GM19452 (cell line): Measurements from ENCODE around the gene SRGAP3.

Experiments
- ATAC-seq: cut with Tn5 transposase; IDR thresholded peaks from one replicate; pipeline ENCODE4 v1.9.1; 2021; ENCODE audit not compliant: unreplicated experiment

SRGAP3 gene

GRCh38 chr3:9204253-9204992 is 45.0 kb downstream of the SRGAP3 start:
- no peak for ATAC-seq

GRCh38 chr3:9203317-9203716 is 46.1 kb downstream of the SRGAP3 start:
- no peak for ATAC-seq

- ATAC-seq: no peak
These were observed 46.9 kb downstream of the SRGAP3 start for GRCh38 chr3:9202546-9202945.

- ATAC-seq: no peak
These were observed 47.5 kb downstream of the SRGAP3 start for GRCh38 chr3:9201955-9202354.

GRCh38 chr3:9201266-9201665 is 48.2 kb downstream of the SRGAP3 start:
- ATAC-seq: no peak

- ATAC-seq: no peak
These were observed 49.7 kb downstream of the SRGAP3 start for GRCh38 chr3:9199775-9200174.

GRCh38 chr3:9198899-9199335 is 50.5 kb downstream of the SRGAP3 start:
- no peak for ATAC-seq

- ATAC-seq: no peak
These were observed 51.2 kb downstream of the SRGAP3 start for GRCh38 chr3:9198261-9198660.

- no peak for ATAC-seq
These were observed 53.4 kb downstream of the SRGAP3 start for GRCh38 chr3:9196020-9196419.

GRCh38 chr3:9195390-9195789 is 54.1 kb downstream of the SRGAP3 start:
- no peak for ATAC-seq

- no peak for ATAC-seq
These were observed 54.8 kb downstream of the SRGAP3 start for GRCh38 chr3:9194509-9195184.

GRCh38 chr3:9193633-9194195 is 55.7 kb downstream of the SRGAP3 start:
- ATAC-seq: no peak

- no peak for ATAC-seq
These were observed 56.2 kb downstream of the SRGAP3 start for GRCh38 chr3:9193211-9193610.

GRCh38 chr3:9192248-9193025 is 57.0 kb downstream of the SRGAP3 start:
- ATAC-seq: no peak

- no peak for ATAC-seq
These were observed 59.2 kb downstream of the SRGAP3 start for GRCh38 chr3:9190276-9190675.

GRCh38 chr3:9188583-9188982 is 60.9 kb downstream of the SRGAP3 start:
- ATAC-seq: no peak

GRCh38 chr3:9185701-9186100 is 63.7 kb downstream of the SRGAP3 start:
- no peak for ATAC-seq

- no peak for ATAC-seq
These were observed 64.4 kb downstream of the SRGAP3 start for GRCh38 chr3:9185046-9185445.

- ATAC-seq: no peak
These were observed 65.0 kb downstream of the SRGAP3 start for GRCh38 chr3:9184461-9184835.

- no peak for ATAC-seq
These were observed 65.5 kb downstream of the SRGAP3 start for GRCh38 chr3:9183811-9184460.

- ATAC-seq: no peak
These were observed 66.4 kb downstream of the SRGAP3 start for GRCh38 chr3:9183011-9183410.
